HEK293T (cell line): ENCODE measurements around the gene ZPR1.

Experiments used
- CTCF ChIA-PET: fragments of 350-600 bp; formaldehyde crosslinking; extraction: SDS; loops from one replicate; lab custom pipeline; 2021; ENCODE audit warnings: antibody characterized with exemption, inconsistent platforms; lab: Yijun Ruan, JAX
- POLR2A ChIA-PET: fragments of 350-600 bp; formaldehyde crosslinking; extraction: SDS; loops from one replicate; lab custom pipeline; 2020; ENCODE audit warnings: antibody characterized with exemption, inconsistent platforms; lab: Yijun Ruan, JAX
- DNase-seq: peaks from one replicate; pipeline ENCODE4 v3.0.0; 2012; ENCODE audit warnings: mixed read lengths; ENCODE audit errors: extremely low spot score
- ARNT ChIP-seq: fragments of 450-650 bp; IDR thresholded peaks from 2 replicates; pipeline ENCODE4 v1.6.1; 2017; ENCODE audit warnings: mild to moderate bottlenecking
- BHLHE40 ChIP-seq: fragments of 450-650 bp; IDR thresholded peaks from 2 replicates; pipeline ENCODE4 v1.6.1; 2016; ENCODE audit warnings: mild to moderate bottlenecking, moderate library complexity, borderline replicate concordance
- CTBP1 ChIP-seq: fragments of 450-650 bp; IDR thresholded peaks from 2 replicates; pipeline ENCODE4 v1.6.1; 2016; ENCODE audit warnings: borderline replicate concordance
- ELF4 ChIP-seq: fragments of 450-650 bp; IDR thresholded peaks from 2 replicates; pipeline ENCODE4 v1.6.1; 2017; ENCODE audit warnings: antibody characterized with exemption
- FOXA1 ChIP-seq: fragments of 450-650 bp; IDR thresholded peaks from 2 replicates; pipeline ENCODE4 v1.6.1; 2016; ENCODE audit warnings: mild to moderate bottlenecking
- FOXK2 ChIP-seq: fragments of 450-650 bp; IDR thresholded peaks from 2 replicates; pipeline ENCODE4 v1.6.1; 2016; ENCODE audit warnings: mild to moderate bottlenecking
- FOXM1 ChIP-seq: fragments of 450-650 bp; IDR thresholded peaks from 2 replicates; pipeline ENCODE4 v1.6.1; 2017; ENCODE audit warnings: mild to moderate bottlenecking, borderline replicate concordance
- HDGF ChIP-seq: fragments of 450-650 bp; IDR thresholded peaks from 2 replicates; pipeline ENCODE4 v1.6.1; 2017; ENCODE audit warnings: antibody characterized with exemption, borderline replicate concordance
- L3MBTL2 ChIP-seq: fragments of 450-650 bp; conservative IDR thresholded peaks from 2 replicates; pipeline ENCODE4 v1.6.1; 2016; ENCODE audit warnings: mild to moderate bottlenecking
- LEF1 ChIP-seq: fragments of 450-650 bp; IDR thresholded peaks from 2 replicates; pipeline ENCODE4 v1.6.1; 2017; ENCODE audit warnings: mild to moderate bottlenecking, borderline replicate concordance
- NFRKB ChIP-seq: fragments of 450-650 bp; IDR thresholded peaks from 2 replicates; pipeline ENCODE4 v1.6.1; 2016; ENCODE audit warnings: mild to moderate bottlenecking, moderate library complexity
- SP1 ChIP-seq: fragments of 450-650 bp; IDR thresholded peaks from 2 replicates; pipeline ENCODE4 v1.6.1; 2017
- SUZ12 ChIP-seq: fragments of 450-650 bp; IDR thresholded peaks from 2 replicates; pipeline ENCODE4 v1.6.1; 2016; ENCODE audit warnings: mild to moderate bottlenecking
- TARDBP ChIP-seq: fragments of 450-650 bp; IDR thresholded peaks from 2 replicates; pipeline ENCODE4 v1.6.1; 2016
- ZNF384 ChIP-seq: fragments of 450-650 bp; IDR thresholded peaks from 2 replicates; pipeline ENCODE4 v1.6.1; 2016
- TF ChIP-seq, protein P1 (sequence below): fragments of 450-650 bp; IDR thresholded peaks from 2 replicates; pipeline ENCODE4 v1.6.1; 2016

ZPR1 gene

GRCh38 chr11:116727990-116728389 lies 59.8 kb downstream of the ZPR1 start:
- POLR2A ChIA-PET, result no interaction called here
- CTCF ChIA-PET, result no interaction called here
- TF ChIP-seq, protein P1, sequence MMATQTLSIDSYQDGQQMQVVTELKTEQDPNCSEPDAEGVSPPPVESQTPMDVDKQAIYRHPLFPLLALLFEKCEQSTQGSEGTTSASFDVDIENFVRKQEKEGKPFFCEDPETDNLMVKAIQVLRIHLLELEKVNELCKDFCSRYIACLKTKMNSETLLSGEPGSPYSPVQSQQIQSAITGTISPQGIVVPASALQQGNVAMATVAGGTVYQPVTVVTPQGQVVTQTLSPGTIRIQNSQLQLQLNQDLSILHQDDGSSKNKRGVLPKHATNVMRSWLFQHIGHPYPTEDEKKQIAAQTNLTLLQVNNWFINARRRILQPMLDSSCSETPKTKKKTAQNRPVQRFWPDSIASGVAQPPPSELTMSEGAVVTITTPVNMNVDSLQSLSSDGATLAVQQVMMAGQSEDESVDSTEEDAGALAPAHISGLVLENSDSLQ, result no peak
- TF ChIP-seq FOXM1, result no peak
- TF ChIP-seq CTBP1, result no peak
- TF ChIP-seq LEF1, result no peak
- TF ChIP-seq TARDBP, result no peak
- no peak for TF ChIP-seq ARNT
- TF ChIP-seq HDGF, result no peak
- no peak for TF ChIP-seq ELF4
- TF ChIP-seq SP1, result no peak
- no peak for TF ChIP-seq FOXK2
- TF ChIP-seq SUZ12, result no peak
- no peak for TF ChIP-seq ZNF384
- TF ChIP-seq FOXA1, result no peak
- no peak for DNase-seq

GRCh38 chr11:116725434-116726221 lies 62.2 kb downstream of the ZPR1 start:
- CTCF ChIA-PET, result interaction anchor here (0.8 to 1.4 kb wide), 2 partner anchors 12 to 17 kb away, joined by 3 read pairs; no protein-coding TSS in a partner anchor
- no peak for TF ChIP-seq SP1
- TF ChIP-seq, protein P1, result no peak
- TF ChIP-seq ZNF384, result no peak
- no peak for TF ChIP-seq LEF1
- TF ChIP-seq CTBP1, result no peak
- TF ChIP-seq NFRKB, result no peak
- TF ChIP-seq FOXM1, result no peak
- DNase-seq, result no peak
- POLR2A ChIA-PET, result no interaction called here

DNA sequence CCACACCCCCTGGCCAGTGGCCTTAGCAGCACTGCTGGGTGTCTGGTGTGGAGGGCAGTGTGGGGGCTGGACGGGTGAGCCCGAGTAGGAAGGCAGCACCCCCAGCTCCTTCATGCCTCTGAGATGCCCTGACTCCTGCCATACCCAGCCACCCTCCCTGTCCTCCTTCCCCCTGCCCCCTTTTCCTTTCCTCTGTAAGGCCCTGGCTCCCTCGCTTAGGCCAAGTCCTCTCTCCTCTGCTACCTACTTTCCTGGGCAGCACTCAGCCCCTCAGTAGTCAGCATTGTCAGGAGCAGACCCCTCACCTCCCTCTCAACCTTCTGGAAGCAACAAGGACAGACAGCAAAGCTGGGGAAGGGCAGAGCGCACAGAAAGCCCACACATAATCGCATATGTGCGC lies 63.0 kb downstream of the ZPR1 start:
- ChIA-PET CTCF (no interaction called here), POLR2A (no interaction called here)
- TF ChIP-seq LEF1 (no peak), L3MBTL2 (no peak), ARNT (no peak), SP1 (no peak), BHLHE40 (no peak), ZNF384 (no peak), FOXA1 (no peak), NFRKB (no peak), ELF4 (no peak), FOXK2 (no peak), HDGF (no peak), SUZ12 (no peak)
- TF ChIP-seq, protein P1, result no peak

More for the DNA sequence above, 63.0 kb downstream of the ZPR1 start:
- DNase-seq, result no peak
